ENCODE data around the gene PTPRE.

Gene PTPRE

GRCh38 chr10:127919418-127920271 is 12.7 kb downstream of the PTPRE start:
- TF ChIP-seq, protein P1, sequence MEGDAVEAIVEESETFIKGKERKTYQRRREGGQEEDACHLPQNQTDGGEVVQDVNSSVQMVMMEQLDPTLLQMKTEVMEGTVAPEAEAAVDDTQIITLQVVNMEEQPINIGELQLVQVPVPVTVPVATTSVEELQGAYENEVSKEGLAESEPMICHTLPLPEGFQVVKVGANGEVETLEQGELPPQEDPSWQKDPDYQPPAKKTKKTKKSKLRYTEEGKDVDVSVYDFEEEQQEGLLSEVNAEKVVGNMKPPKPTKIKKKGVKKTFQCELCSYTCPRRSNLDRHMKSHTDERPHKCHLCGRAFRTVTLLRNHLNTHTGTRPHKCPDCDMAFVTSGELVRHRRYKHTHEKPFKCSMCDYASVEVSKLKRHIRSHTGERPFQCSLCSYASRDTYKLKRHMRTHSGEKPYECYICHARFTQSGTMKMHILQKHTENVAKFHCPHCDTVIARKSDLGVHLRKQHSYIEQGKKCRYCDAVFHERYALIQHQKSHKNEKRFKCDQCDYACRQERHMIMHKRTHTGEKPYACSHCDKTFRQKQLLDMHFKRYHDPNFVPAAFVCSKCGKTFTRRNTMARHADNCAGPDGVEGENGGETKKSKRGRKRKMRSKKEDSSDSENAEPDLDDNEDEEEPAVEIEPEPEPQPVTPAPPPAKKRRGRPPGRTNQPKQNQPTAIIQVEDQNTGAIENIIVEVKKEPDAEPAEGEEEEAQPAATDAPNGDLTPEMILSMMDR (IDR thresholded peaks at IDR 0.05): no peak
- no peak overlapping the region for H3K27ac Mint-ChIP-seq
- H3K4me3 Mint-ChIP-seq: no peak overlapping the region
- no peaks in the 10 kb centered on the region for H3K4me1 Mint-ChIP-seq
- H3K27me3 Mint-ChIP-seq (ENCODE audit: low read depth, poor library complexity): peaks cover 9% of the 10 kb centered on the region
- DNase-seq: no peak
- no peaks in the 10 kb centered on the region for H3K9me3 Mint-ChIP-seq
- H3K36me3 Mint-ChIP-seq (ENCODE audit: low read depth): no peaks in the 10 kb centered on the region

- no peaks in the 10 kb centered on the region for H3K9me3 Mint-ChIP-seq
- no peak overlapping the region for H3K4me3 Mint-ChIP-seq
- H3K27me3 Mint-ChIP-seq (ENCODE audit: low read depth, poor library complexity): peaks cover 8% of the 10 kb centered on the region
- DNase-seq: no peak
- no peaks in the 10 kb centered on the region for H3K4me1 Mint-ChIP-seq
- H3K36me3 Mint-ChIP-seq (ENCODE audit: low read depth): no peaks in the 10 kb centered on the region
- TF ChIP-seq, protein P1 (IDR thresholded peaks at IDR 0.05): no peak
- peak overlapping the region; percentile 30 for H3K27ac Mint-ChIP-seq
Measured at GRCh38 chr10:127920306-127921074, 13.6 kb downstream of the PTPRE start.

GRCh38 chr10:127921075-127921752 is 14.3 kb downstream of the PTPRE start:
- H3K9me3 Mint-ChIP-seq: no peaks in the 10 kb centered on the region
- H3K27ac Mint-ChIP-seq: peak overlapping the region; percentile 30
- no peak for DNase-seq
- TF ChIP-seq, protein P1 (IDR thresholded peaks at IDR 0.05): no peak
- peaks cover 8% of the 10 kb centered on the region for H3K27me3 Mint-ChIP-seq (ENCODE audit: low read depth, poor library complexity)
- H3K4me1 Mint-ChIP-seq: no peaks in the 10 kb centered on the region
- H3K4me3 Mint-ChIP-seq: no peak overlapping the region
- H3K36me3 Mint-ChIP-seq (ENCODE audit: low read depth): no peaks in the 10 kb centered on the region

- Mint-ChIP-seq H3K4me1 (no peaks in the 10 kb centered on the region), H3K27ac (no peak overlapping the region)
Measured at GRCh38 chr10:127921753-127922145, 14.8 kb downstream of the PTPRE start.

GRCh38 chr10:127922206-127922605 is 15.3 kb downstream of the PTPRE start:
- DNase-seq: no peak
- H3K4me3 Mint-ChIP-seq: no peak overlapping the region
- H3K27me3 Mint-ChIP-seq (ENCODE audit: low read depth, poor library complexity): peaks cover 8% of the 10 kb centered on the region
- no peaks in the 10 kb centered on the region for H3K36me3 Mint-ChIP-seq (ENCODE audit: low read depth)
- H3K9me3 Mint-ChIP-seq: peaks cover 3% of the 10 kb centered on the region
- no peak overlapping the region for H3K27ac Mint-ChIP-seq
- H3K4me1 Mint-ChIP-seq: no peaks in the 10 kb centered on the region
- TF ChIP-seq, protein P1 (IDR thresholded peaks at IDR 0.05): no peak

More at GRCh38 chr10:127921753-127922145, 14.8 kb downstream of the PTPRE start:
- H3K4me3 Mint-ChIP-seq: no peak overlapping the region
- peaks cover 3% of the 10 kb centered on the region for H3K9me3 Mint-ChIP-seq
- H3K36me3 Mint-ChIP-seq (ENCODE audit: low read depth): no peaks in the 10 kb centered on the region
- TF ChIP-seq, protein P1 (IDR thresholded peaks at IDR 0.05): no peak
- no peak for DNase-seq
- peaks cover 8% of the 10 kb centered on the region for H3K27me3 Mint-ChIP-seq (ENCODE audit: low read depth, poor library complexity)
